Skin of body (tissue), 2 donors: Measurements from ENCODE around the gene TAL1. TPM values are rescaled to one million over a fixed set of nuclear protein-coding genes. Genes with fewer than 3 reads are reported as not detected.

Source experiments
- DNase-seq: peaks from one replicate; lab custom pipeline; 2025; lab: John Stamatoyannopoulos, UW
- total RNA-seq: library from RNA; depleted of rRNA; stranded (reverse); fragments of >200 nt; gene quantifications from one replicate; pipeline ENCODE4 v1.2.3, GENCODE V29; 2014

TAL1 gene
- total RNA-seq, 1 donor from 2014 or later: 5.3 TPM

DNA sequence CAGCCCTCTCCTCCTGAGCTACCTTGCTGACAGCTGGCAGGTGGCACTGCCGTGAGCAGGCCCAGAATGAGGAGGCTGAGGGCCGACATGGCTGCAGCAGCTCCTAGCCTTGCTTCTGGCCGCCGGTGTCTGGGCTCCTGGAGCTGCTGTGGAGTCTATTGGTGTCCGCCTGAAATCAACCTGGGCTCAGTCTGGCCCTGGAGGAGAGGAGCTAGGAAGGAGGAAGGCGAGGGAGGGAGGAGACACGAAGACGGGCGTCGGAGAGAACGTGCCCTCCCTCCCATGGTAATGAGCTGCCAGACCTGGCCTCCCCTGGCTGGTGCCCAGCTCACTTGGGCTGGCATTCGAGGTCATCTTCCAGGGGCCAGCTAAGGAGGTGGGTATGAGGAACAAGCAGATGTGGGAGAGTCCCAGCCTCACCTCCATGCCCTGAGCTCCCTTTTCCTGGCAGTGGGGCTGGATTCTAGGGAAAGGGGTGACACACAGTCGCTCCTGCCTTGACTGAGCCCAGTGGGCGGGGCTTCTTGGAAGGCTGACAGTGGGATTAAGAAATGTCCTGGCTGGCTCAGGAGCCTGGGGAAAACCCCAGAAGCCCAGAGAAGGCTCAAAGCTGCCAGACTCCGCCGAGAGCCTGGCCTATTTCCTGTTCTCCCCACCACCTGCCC lies 42.0 kb downstream of the TAL1 start, which contains the start of gene PDZK1IP1:
Gene PDZK1IP1 (minus strand): TSS at position 193 of the 665 bp plus-strand sequence. CDS start 104 bp downstream, at position 89.
- DNase-seq: no peak

DNA sequence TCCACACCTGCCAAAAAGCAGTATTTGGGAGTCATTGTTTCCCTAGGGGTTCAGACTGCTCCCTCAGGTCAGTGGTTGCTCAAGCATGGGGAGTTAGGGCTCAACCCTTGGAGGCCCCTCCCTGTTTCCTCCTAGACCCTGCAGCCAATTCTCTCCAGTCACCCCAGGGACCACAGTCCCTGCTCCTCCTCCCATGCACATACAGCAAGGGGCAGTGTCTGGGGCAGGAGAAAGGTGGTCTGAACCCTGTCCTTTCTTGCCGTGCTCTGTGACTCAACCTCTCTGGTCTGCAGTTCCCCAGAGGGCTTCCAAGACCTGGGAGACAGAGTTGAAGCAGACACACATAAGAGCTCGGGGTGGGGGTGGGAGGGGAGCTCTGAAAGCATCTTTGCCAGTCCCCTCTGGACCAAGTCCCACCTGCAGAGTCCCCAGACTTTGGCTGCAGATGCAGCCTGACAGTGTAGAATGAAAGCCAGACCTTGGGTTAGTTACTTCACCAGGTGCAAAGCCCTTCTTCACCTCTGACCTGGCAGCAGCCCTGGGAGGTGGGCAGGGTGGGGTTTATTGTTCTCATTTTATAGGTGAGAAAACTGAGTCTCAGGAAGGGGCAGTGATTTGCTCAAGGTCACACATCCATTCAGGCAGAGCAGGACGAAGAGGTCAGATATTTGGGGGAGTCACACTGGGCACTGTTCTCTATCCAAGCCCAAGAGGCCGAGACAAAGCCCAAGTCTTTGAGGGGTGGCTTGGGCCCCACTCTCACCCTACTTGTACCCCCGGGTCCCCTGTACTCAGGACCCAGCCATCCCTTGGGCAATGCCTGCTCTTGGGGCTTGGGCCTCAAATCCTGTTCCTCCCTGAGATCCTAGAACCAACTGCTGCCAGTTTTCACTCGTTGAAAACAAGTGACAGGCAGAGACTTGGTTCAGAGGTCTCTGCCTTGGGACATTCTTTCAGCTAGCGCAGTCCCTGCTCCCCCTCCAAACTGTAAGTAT lies 42.9 kb downstream of the TAL1 start:
- DNase-seq: no peak

GRCh38 chr1:47187926-47188250 lies 44.1 kb downstream of the TAL1 start:
- DNase-seq: no peak

- no peak for DNase-seq
Observed at GRCh38 chr1:47187231-47187925, 44.6 kb downstream of the TAL1 start.

DNA sequence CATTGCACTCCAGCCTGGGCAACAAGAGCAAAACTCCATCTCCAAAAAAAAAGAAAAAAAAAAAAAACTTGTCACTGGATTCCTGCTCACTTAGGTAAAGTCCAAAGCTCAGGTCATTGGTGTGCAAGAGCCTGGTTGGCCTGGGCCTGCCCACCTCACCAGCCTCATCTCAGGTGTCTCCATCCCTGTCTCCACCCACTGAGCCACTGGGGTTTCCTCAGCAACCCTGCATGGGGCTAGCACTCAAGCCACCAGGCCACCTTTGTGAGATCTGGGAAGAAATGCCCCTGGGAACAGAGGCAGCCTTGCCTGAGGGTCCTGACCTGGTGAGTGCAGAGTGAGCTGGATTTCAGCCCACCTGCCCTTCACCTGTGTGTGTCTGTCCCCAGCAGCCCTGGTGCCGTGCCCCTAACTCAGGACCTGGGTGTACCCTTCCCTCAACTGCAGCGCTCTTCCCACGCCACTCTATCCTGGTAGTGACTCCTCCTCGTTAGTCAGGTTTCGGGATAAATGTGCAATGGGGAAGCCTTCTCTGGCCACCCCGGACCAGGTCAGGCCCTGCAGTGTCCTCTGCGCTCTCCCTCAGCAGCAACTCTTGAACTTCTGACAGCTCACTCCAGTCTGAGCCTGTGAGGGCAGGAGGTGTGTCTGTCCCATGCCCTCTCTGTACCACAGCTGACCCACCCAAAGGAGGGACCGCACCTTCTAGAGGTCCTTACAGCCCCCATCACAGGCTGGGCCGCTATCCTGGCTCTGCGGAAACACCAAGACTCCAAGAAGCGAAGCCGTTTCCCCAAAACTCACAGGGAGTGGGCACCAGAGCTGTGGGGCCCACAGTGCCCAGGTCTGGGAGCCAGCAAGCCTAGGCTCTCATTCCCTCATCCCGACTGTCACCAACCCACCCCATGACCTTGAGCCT lies 45.5 kb downstream of the TAL1 start:
- DNase-seq: no peak

DNA sequence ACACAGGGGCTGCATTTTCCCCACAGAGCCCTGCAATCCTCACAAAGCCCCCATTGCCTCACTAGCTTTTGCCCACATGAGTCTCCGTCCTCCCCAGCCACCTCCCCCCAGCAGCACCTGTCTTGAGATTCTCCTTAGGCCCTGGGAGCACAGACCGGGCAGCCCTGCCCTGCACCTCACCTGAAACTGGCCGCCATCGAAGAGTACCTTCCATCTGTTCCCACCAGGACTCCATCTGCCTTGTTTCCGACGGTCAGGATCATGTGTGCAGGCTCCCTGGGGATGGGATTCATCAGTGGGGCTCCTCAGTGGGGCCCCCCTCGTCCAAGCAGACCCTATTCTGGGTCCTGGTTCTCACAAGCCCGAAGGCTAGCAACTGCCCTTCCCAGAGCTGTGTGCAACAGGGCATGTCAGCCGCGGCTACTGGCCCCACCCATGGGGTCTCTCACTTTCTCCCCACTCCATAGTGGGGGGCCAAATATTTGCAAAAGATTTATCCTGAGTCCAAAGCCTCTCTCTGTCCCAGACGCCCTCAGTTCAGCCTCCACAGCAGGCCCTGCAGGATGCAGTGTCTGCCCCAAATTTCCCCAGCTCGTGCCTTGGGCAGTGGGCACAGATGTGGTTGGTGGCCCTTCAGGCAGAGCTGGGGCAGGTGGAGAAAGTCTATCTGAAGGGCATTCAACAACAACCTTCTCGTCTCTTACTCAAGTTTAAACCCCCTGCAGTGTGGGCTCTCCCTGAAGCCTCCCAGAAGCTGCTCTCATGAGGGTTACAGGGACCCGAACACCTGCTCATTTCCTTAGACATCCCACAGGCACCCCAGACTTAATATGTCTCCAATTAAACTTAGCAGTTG lies 47.0 kb downstream of the TAL1 start:
- no peak for DNase-seq

DNA sequence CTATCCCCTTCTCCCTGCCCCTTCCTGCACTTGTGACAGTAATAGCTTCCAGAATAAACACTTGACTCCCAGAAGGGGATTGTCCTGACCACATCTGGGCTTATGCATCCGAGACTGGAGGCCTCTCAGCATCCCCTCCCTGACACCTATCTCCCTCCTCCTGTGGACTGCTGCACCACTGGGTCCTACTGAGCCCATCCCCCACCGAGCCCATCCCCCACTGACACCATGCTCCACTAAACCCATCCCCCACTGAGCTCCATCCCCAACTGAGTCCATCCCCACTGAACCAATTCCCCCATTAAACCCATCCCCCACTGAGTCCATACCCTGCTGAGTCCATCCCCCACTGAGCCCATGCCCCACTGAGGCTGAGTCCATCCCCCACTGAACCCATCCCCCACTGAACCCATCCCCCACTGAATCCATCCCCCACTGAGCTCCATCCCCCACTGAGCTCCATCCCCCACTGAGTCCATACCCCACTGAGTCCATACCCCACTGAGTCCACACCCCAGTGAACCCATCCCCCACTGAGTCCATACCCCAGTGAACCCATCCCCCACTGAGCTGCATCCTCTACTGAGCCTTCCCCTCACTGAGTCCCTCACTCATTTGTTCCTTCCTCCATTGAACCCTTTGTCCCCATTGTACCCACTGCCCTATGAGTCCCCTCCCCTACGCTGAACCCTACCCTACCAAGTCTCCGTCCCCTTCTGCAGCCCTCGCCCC lies 47.8 kb downstream of the TAL1 start:
- no peak for DNase-seq

DNA sequence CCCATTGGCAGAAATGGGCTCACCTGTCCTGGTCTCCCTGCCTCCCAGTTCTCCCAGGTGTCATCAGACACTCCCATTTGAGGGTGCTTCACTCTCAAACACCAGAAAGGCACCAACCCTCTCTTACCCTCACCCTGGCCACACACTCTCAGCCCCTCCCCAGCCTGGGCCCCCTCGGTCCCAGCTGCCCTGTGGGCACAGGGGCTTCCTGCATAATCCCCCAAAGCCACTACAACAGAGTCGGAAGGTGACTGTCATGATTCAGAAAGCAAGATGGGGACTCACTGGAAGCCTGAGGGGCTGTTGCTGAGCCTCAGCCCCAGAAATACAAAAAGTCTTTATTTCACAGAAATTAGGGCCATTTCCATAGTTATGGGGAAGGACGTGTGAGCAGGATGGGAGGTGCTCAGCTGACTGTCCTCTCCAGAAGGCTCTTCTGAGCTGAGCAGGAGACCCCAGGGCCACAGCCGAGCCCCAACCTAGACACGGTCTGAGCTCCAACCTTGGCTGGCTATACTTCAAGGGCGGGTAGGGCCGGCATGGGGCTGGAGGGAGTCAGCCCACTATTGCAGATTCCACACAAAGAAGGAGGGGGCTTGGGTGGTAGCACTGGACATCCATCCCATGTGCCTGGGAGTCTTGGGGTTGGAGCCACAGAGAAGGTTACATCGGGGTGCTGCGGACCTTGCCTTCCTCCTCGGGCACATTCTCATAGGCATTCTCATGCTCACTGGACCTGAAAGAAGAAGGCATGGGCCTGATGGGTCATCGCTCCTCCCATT lies 48.5 kb downstream of the TAL1 start:
- no peak for DNase-seq

DNA sequence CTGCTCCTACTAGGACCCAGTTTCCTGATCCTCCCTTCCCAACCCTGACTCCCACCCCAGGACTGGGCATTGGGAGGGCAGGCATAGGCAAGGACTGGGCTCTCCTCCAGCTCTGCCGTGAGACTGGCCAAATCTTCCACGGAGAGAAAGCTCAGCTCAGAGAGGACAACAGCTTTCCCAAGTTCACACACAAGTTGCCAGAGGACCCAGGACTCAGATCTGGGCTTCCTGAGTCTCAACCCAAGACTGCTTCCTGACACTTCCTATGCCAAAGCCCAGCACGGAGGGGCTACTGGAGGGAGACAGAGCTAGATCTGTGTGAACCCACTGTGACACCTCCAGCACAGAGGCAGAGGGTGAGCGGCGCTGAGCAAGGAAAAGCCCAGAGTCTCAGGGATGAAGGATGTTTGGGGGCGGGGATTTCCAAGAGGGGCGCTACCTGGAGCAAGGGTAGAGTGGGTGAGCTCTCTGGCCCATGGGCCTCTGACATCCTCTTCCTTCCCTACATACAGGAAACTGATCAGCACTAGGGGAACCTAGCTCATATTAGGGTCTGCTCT lies 49.3 kb downstream of the TAL1 start:
- DNase-seq: no peak

DNA sequence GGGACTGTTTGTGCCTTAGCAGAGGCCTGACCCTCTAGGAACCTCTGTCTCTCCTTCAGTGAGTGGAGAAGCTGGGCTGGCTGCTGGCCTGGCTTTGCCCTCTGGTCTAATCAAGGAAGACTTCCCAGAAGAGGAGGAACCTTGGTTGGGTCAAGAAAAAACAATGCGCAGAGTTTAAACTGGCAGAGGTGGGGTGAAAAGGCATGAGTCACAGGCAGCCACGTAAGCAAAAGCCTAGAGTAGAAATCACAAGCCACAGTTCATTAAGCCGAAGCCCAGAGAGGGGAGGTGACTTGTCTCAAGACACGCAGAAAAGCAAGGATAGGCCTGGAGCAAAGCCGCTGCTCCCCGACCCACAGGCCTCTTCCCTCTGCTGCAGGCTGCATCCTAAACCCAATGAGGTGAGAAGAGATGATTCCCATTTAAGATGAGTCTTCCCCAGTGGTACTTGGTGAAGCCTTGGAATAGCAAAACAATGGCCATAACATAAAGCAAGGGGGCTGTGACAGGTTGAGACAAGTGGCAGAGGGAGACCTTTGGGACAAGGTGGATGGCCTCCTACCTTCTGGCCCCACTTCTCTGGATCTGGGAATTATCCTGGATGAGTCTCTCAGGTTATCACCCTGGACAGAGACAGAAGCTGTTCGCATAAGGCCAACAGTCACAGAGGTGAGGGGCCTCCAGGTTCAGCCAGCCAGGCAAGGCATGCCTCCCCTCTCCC lies 49.9 kb downstream of the TAL1 start:
- no peak for DNase-seq

- DNase-seq: no peak
Observed at GRCh38 chr1:47181095-47181954, 50.7 kb downstream of the TAL1 start.

GRCh38 chr1:47180603-47181094 lies 51.4 kb downstream of the TAL1 start:
- DNase-seq: no peak

DNA sequence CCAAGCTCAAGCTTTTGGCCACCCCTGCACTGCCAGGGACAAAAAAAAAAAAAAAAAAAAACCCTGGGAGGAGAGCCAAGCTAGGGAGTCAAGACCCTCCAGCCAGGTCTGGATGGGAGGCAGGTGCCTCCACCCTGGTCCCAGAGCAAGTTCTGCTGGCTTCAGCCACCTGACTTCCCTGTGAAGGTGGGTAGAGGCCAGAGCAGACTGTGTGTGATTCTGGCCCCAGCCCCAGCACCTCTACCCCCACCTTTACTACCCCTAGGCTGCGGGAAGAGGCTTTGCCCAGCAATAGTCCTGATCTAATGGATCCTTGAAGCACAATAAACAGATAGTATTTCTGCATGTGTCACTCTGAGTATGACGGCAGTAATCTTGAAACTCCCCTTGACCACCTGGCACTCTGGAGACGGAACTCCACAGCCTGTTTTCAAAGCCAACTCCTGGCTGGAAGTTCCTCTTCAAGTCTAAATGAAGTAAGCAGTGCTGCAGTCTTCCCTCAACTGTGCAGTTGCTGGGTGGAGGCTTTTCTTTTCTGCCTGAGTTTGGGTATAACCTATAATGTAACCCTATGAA lies 51.9 kb downstream of the TAL1 start:
- no peak for DNase-seq

- peak; percentile 89 for DNase-seq
Observed at GRCh38 chr1:47179017-47179987, 52.7 kb downstream of the TAL1 start.

GRCh38 chr1:47178654-47179016 lies 53.4 kb downstream of the TAL1 start:
- no peak for DNase-seq
